Upper lobe of left lung (tissue), 4 donors: ENCODE results near the gene GGT5.

Source experiments
- EP300 ChIP-seq, 4 donors: sonication (generic); formaldehyde crosslinking; IDR thresholded peaks; one replicate each; pipeline ENCODE4 v1.5.1; 2017; ENCODE audit warnings: antibody characterized with exemption in 4 of 4, control low read depth in 2 of 4
- TF ChIP-seq, protein P1 (sequence below), 6 experiments: fragments of 450-650 bp in 4 of 6; fragments of 200-600 bp in 2 of 6; sonication (generic) in 2 of 6; IDR thresholded peaks; one replicate each; pipeline ENCODE4 v1.5.1; 2016 to 2019; ENCODE audit warnings: antibody characterized with exemption in 6 of 6

- TF ChIP-seq, protein P1, sequence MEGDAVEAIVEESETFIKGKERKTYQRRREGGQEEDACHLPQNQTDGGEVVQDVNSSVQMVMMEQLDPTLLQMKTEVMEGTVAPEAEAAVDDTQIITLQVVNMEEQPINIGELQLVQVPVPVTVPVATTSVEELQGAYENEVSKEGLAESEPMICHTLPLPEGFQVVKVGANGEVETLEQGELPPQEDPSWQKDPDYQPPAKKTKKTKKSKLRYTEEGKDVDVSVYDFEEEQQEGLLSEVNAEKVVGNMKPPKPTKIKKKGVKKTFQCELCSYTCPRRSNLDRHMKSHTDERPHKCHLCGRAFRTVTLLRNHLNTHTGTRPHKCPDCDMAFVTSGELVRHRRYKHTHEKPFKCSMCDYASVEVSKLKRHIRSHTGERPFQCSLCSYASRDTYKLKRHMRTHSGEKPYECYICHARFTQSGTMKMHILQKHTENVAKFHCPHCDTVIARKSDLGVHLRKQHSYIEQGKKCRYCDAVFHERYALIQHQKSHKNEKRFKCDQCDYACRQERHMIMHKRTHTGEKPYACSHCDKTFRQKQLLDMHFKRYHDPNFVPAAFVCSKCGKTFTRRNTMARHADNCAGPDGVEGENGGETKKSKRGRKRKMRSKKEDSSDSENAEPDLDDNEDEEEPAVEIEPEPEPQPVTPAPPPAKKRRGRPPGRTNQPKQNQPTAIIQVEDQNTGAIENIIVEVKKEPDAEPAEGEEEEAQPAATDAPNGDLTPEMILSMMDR (IDR thresholded peaks at IDR 0.05), result no peak
- TF ChIP-seq EP300 (IDR thresholded peaks at IDR 0.05), result no peak
These were observed 46.8 kb upstream of the GGT5 start for GRCh38 chr22:24291515-24292201.
